ENCODE data around the gene FGD4.

- no peak for TF ChIP-seq SP1 (CRISPR knock-in tag; conservative IDR thresholded peaks at IDR 0.05)
- TF ChIP-seq ELF4 (CRISPR knock-in tag; IDR thresholded peaks at IDR 0.05; ENCODE audit: low read depth): no peak
- no peak for TF ChIP-seq NR3C1 (CRISPR knock-in tag; conservative IDR thresholded peaks at IDR 0.05; ENCODE audit: low read depth)
- TF ChIP-seq CTCF (IDR thresholded peaks at IDR 0.05): no peak
- no peak for TF ChIP-seq TCF7 (CRISPR knock-in tag; IDR thresholded peaks at IDR 0.05; ENCODE audit: low read depth)
Measured at GRCh38 chr12:32615441-32615840, 216.1 kb downstream of the FGD4 start.

Data from WTC11 (cell line).